ENCODE results near the gene SMC6. TPM values are rescaled to one million over a fixed set of nuclear protein-coding genes. Genes with fewer than 3 reads are reported as not detected.

SMC6 gene
- polyA plus RNA-seq, 1 of the 3 experiments (the other 2 are of a cell fraction), result 6.5 TPM

DNA sequence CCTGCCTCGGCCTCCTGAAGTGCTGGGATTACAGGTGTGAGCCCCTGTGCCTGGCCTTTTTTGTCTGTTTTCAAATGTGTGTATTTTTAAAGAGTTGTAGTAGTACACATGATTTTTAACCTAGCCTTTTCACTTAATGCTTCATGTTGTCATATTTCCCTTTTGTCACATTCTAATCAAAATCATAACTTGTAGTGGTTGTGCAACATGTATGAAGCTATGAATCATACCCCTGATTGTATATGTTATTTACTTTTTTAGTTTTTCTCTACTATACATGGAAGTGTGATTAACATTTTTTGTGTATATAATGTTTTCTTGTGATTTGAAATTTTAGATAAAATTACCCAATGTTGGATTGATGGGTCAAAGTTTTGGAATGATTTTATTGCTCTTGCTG, 8.8 kb upstream of the SMC6 start:
- Histone ChIP-seq H3K79me2 (ENCODE audit: insufficient read depth) (peaks cover 44% of the 10 kb centered on the region), H3K9me2 (no peaks in the 10 kb centered on the region), H3K4me3 (ENCODE audit: low read depth in 2 of 2, low read length in 1 of 2) (no peak overlapping the region), H2AFZ (ENCODE audit: low read depth) (no peak overlapping the region), H3F3A (replicated peaks; ENCODE audit: insufficient read depth) (no peaks in the 10 kb centered on the region), H3K9me3 (no peaks in the 10 kb centered on the region), H3K4me2 (no peak overlapping the region), H3K4me1 (ENCODE audit: control insufficient read depth in 1 of 2, insufficient read depth in 2 of 2, low read depth in 1 of 2, low read length in 1 of 2) (peaks cover 6 to 11% of the 10 kb centered on the region in 2 experiments; a peak in 3 of 4 replicates), H4K20me1 (ENCODE audit: insufficient read depth) (no peaks in the 10 kb centered on the region), H3K27ac (ENCODE audit: low read depth in 2 of 2, low read length in 1 of 2) (no peak overlapping the region), H3K36me3 (replicated peaks in 1 of 2; ENCODE audit: control insufficient read depth in 1 of 2, insufficient read depth in 2 of 2, low read length in 1 of 2) (peaks cover 39 to 52% of the 10 kb centered on the region in 2 experiments), H3K27me3 (ENCODE audit: insufficient read depth) (no peaks in the 10 kb centered on the region), H3K9ac (no peak overlapping the region)
- ChIA-PET POLR2A (no interaction called here), CTCF (interaction anchor here (0.7 kb wide), 1 partner anchor 48 kb away, joined by 3 read pairs; no protein-coding TSS in a partner anchor)
- WGBS (ENCODE audit: low lambda C conversion rate), result 100% methylated on average over 1 of the region's 1 CpG
- DNase-seq, result no peak
- no peak for TF ChIP-seq MXI1 (IDR thresholded peaks at IDR 0.05; ENCODE audit: low read depth, low read length)
- no peak for TF ChIP-seq GABPA (IDR thresholded peaks at IDR 0.05; ENCODE audit: low read depth)
- no peak for TF ChIP-seq NFIC (IDR thresholded peaks at IDR 0.05; ENCODE audit: borderline replicate concordance)
- TF ChIP-seq FOSL2 (IDR thresholded peaks at IDR 0.05; ENCODE audit: borderline replicate concordance, low read depth), result no peak
- TF ChIP-seq TEAD4 (IDR thresholded peaks at IDR 0.05; ENCODE audit: borderline replicate concordance, insufficient read depth), result no peak
- no peak for TF ChIP-seq TAF1 (IDR thresholded peaks at IDR 0.05; ENCODE audit: borderline replicate concordance, low read depth, low read length)
- TF ChIP-seq RFX5 (IDR thresholded peaks at IDR 0.05; ENCODE audit: low read length), result no peak

DNA sequence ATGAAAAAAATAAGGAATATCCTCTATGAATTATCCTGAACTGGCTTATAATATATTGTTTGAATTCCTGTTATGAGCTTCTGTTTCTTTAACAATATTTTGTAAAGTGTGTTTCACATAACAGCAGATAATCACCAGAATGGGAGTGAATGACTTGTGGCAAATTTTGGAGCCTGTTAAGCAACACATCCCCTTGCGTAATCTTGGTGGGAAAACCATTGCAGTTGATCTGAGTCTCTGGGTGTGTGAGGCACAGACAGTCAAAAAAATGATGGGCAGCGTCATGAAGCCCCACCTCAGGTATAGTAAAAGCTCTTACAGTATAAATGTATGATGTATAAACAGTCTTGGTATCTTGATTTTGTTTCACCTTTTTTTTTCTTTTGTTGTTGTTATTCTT, 6.2 kb upstream of the SMC6 start:
- Histone ChIP-seq H3K36me3 (replicated peaks in 1 of 2; ENCODE audit: control insufficient read depth in 1 of 2, insufficient read depth in 2 of 2, low read length in 1 of 2) (peaks cover 29 to 37% of the 10 kb centered on the region in 2 experiments), H3K4me2 (no peak overlapping the region), H3K9me3 (no peaks in the 10 kb centered on the region), H3K4me1 (ENCODE audit: control insufficient read depth in 1 of 2, insufficient read depth in 2 of 2, low read depth in 1 of 2, low read length in 1 of 2) (peaks cover 25 to 28% of the 10 kb centered on the region in 2 experiments), H3K27ac (ENCODE audit: low read depth in 2 of 2, low read length in 1 of 2) (no peak overlapping the region), H3K79me2 (ENCODE audit: insufficient read depth) (peaks cover 70% of the 10 kb centered on the region), H3K4me3 (ENCODE audit: low read depth in 2 of 2, low read length in 1 of 2) (no peak overlapping the region), H4K20me1 (ENCODE audit: insufficient read depth) (no peaks in the 10 kb centered on the region), H3F3A (replicated peaks; ENCODE audit: insufficient read depth) (peaks cover 2% of the 10 kb centered on the region), H3K9ac (no peak overlapping the region), H3K27me3 (ENCODE audit: insufficient read depth) (no peaks in the 10 kb centered on the region), H2AFZ (ENCODE audit: low read depth) (no peak overlapping the region), H3K9me2 (no peaks in the 10 kb centered on the region)
- no peak for DNase-seq
- 100% methylated on average over 2 of the region's 2 CpGs for WGBS (ENCODE audit: low lambda C conversion rate)
- ChIA-PET CTCF (interaction anchor here (0.8 to 2.4 kb wide), 3 partner anchors 21 to 71 kb away, joined by 4 to 8 read pairs (median 6); no protein-coding TSS in a partner anchor), POLR2A (no interaction called here)
- TF ChIP-seq JUND (IDR thresholded peaks at IDR 0.05) (no peak), CHD2 (IDR thresholded peaks at IDR 0.05; ENCODE audit: low read length, partially characterized antibody) (no peak), NFIC (IDR thresholded peaks at IDR 0.05; ENCODE audit: borderline replicate concordance) (no peak), EP300 (IDR thresholded peaks at IDR 0.05; ENCODE audit: borderline replicate concordance in 1 of 2, low read depth in 1 of 2, low read length in 1 of 2) (no peak), TEAD4 (IDR thresholded peaks at IDR 0.05; ENCODE audit: borderline replicate concordance, insufficient read depth) (no peak)
- TF ChIP-seq, protein P1, sequence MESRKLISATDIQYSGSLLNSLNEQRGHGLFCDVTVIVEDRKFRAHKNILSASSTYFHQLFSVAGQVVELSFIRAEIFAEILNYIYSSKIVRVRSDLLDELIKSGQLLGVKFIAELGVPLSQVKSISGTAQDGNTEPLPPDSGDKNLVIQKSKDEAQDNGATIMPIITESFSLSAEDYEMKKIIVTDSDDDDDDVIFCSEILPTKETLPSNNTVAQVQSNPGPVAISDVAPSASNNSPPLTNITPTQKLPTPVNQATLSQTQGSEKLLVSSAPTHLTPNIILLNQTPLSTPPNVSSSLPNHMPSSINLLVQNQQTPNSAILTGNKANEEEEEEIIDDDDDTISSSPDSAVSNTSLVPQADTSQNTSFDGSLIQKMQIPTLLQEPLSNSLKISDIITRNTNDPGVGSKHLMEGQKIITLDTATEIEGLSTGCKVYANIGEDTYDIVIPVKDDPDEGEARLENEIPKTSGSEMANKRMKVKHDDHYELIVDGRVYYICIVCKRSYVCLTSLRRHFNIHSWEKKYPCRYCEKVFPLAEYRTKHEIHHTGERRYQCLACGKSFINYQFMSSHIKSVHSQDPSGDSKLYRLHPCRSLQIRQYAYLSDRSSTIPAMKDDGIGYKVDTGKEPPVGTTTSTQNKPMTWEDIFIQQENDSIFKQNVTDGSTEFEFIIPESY (IDR thresholded peaks at IDR 0.05; ENCODE audit: borderline replicate concordance, low read depth), result no peak
- TF ChIP-seq, protein P2, sequence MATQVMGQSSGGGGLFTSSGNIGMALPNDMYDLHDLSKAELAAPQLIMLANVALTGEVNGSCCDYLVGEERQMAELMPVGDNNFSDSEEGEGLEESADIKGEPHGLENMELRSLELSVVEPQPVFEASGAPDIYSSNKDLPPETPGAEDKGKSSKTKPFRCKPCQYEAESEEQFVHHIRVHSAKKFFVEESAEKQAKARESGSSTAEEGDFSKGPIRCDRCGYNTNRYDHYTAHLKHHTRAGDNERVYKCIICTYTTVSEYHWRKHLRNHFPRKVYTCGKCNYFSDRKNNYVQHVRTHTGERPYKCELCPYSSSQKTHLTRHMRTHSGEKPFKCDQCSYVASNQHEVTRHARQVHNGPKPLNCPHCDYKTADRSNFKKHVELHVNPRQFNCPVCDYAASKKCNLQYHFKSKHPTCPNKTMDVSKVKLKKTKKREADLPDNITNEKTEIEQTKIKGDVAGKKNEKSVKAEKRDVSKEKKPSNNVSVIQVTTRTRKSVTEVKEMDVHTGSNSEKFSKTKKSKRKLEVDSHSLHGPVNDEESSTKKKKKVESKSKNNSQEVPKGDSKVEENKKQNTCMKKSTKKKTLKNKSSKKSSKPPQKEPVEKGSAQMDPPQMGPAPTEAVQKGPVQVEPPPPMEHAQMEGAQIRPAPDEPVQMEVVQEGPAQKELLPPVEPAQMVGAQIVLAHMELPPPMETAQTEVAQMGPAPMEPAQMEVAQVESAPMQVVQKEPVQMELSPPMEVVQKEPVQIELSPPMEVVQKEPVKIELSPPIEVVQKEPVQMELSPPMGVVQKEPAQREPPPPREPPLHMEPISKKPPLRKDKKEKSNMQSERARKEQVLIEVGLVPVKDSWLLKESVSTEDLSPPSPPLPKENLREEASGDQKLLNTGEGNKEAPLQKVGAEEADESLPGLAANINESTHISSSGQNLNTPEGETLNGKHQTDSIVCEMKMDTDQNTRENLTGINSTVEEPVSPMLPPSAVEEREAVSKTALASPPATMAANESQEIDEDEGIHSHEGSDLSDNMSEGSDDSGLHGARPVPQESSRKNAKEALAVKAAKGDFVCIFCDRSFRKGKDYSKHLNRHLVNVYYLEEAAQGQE (IDR thresholded peaks at IDR 0.05; ENCODE audit: low read depth, low read length), result no peak
